HG03039 (cell line): ENCODE measurements around the gene CFAP299.
A peak's percentile ranks its signal among the peaks of the same experiment; 100 is the strongest.
"Not testable (repeated sequence)": the region's sequence is repeated elsewhere in the genome, so short reads cannot be mapped to it uniquely, and the experiment has no call there.

Experiments used
- ATAC-seq: cut with Tn5 transposase; IDR thresholded peaks from one replicate; pipeline ENCODE4 v1.9.1; 2021; ENCODE audit warnings: mild to moderate bottlenecking, moderate library complexity; ENCODE audit not compliant: unreplicated experiment

Gene CFAP299

GRCh38 chr4:80586716-80587115 lies 251.2 kb downstream of the CFAP299 start:
- no peak for ATAC-seq

DNA sequence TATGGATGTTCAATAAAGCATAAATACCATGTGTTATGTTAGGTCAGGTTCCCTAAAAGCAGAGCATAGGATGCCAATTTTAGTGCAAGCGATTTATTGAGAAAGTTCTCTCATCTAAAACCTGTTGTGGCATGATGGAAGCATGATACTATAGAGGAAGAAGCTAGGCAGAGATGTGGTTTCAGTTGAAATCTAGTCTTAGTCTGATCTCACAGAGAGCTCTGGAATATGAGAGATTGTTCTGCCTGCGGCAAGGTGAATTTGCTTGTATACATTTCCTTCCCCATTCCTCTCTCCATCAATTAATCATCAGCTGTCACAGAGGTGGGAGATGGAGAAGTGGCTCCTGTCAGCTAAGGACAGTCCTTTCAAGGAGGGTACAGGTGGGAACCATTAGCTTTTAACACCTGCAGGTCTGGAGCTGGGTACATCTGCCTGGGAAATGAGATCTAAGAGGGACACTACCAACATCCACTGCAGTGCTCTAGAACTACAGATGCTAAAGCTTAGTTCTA lies 252.4 kb downstream of the CFAP299 start:
- no peak for ATAC-seq

- ATAC-seq: peak; percentile 70
Measured at GRCh38 chr4:80592950-80593349, 257.4 kb downstream of the CFAP299 start.

GRCh38 chr4:80594701-80595100 lies 259.2 kb downstream of the CFAP299 start:
- ATAC-seq: no peak

DNA sequence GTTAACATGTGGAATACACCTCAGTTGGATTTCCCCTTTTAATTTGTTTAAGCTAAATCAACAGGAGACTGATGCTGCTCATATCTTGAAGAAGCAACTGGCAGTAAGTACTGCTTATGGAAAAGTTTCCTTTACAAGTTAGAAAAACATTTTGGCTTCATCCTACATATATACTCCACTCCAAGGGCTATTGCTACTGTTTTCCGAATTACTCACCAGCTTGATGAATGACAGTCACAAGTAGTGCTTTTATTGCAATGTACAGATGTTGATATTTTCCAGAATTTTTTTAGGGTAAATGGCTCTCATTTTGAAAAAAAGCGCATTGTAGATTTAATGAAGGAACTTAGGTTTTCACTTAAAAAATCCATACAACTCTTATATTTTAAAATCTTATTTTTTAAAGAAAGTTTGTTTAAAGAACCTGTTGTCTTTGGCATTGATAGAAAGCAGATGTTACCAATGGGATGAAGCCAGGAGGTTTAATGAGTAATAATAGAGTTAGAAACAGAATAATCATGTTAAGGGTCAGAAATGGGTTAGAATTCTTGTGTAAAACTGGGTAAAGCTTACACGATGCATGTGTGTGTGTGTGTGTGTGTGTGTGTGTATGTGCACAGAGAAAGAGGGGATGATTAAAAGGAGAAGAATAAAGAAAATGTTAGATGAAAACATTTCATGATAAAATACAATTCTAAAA lies 272.9 kb downstream of the CFAP299 start:
- no peak for ATAC-seq

DNA sequence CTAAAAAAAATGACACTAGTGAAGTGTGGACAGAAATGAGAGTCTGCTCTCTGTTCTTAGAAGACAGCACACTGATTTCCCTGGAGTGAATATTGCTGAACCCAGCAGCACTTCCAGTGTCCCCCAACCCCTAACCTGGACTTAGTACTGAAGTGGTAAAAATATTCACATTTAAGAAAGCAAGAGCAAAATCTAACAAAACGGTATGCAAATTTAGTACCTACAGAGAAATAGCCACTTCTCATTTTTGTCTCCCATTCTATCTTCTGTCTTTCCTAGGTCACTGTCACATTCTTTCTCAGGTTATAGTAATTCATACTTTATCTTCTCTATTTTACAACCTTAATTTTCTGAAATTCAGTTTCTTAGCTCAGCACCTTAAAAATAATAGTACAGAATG lies 274.7 kb downstream of the CFAP299 start:
- ATAC-seq: no peak

GRCh38 chr4:80610845-80611677 lies 275.5 kb downstream of the CFAP299 start:
- ATAC-seq: peak; percentile 86

DNA sequence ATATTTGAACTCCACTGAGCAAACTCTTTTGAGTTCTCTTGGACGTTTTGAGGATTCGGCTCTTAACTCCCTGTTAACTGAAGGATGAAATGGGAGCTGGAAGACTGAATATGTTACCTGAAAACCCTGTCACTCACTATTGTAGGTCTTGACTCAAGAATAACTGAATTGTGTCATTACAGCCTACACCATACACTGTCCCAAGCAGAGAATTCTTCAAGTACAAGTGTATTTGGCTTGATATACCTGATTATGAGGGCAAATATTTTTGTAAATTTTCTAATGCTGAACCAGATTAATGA lies 276.1 kb downstream of the CFAP299 start:
- ATAC-seq: peak; percentile 5

- ATAC-seq: no peak
Measured at GRCh38 chr4:80613470-80613869, 277.9 kb downstream of the CFAP299 start.

- ATAC-seq: no peak
Measured at GRCh38 chr4:80614319-80614718, 278.8 kb downstream of the CFAP299 start.

DNA sequence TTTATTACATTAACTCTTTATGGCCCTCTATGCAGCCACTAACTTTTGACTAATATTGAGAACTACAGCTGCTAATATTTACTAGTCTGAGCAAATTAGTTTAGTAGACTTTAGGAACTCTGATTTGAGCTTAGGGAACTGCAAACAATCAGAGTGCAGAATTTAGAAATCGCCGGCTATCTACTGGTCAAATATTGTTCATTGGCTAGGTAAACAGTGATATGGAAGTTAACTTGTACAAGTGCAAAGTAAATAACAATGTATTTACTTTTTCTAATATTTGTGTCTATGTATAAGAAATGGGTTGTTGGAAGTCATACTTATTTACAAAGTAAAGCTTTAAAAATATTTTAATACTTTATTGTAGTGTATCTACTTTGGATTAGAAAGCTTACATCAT lies 279.6 kb downstream of the CFAP299 start:
- no peak for ATAC-seq

GRCh38 chr4:80619070-80619674 lies 283.6 kb downstream of the CFAP299 start:
- no peak for ATAC-seq

DNA sequence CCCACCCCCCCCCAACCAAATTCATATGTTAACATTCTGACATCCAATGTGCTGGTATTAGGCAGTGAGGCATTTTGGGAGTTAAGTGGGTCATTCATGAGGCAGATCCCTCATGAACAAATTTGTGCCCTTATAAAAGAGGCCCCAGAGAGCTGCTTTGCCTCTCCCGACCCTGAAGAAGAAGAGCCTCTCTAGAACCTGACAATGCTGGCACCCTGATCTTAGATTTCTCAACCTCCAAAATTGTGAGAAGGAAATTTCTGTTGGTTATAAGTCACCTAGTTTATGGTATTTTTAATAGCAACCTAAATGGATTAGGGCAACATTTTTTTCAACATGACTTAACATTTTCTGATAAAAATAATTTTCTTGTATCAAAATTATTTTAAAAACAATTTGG lies 296.3 kb downstream of the CFAP299 start:
- ATAC-seq: no peak

DNA sequence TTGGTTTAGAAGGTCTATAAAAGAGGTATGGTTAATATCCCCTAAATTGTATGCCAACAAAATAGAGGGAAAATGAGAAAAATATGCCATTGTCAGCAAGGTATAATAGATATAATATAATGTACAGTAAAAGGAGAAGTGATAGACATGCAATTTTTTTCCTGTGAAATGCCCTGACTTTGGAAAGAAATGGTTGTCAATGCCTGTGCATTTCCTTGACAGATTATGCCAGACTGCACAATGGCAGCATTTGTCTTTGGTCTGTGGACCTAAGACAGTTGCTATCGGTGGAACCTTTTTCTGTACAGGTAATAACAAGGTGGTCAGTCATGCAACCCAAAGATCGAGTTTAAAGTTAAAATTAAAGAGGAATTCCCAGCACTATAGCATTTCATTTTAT lies 301.7 kb downstream of the CFAP299 start:
- ATAC-seq: no peak

DNA sequence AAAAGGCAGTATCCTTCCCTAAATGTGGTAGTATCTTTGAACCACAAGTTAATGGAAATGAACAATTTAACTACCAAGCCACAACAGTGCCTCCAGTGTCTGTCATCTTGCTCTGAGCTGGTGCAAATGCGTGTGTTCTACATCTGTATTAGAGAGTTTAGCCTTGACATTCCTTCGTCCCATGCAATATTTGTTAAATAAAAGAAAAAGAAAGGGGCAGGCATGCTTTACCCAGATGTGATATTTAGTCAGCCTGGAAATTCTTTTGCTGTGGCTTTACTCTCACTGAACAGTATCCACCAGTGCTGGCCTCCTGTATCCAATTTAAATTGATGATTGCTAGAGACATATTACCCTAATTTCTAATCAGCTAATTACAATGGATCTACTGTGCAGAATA lies 310.5 kb downstream of the CFAP299 start:
- no peak for ATAC-seq

DNA sequence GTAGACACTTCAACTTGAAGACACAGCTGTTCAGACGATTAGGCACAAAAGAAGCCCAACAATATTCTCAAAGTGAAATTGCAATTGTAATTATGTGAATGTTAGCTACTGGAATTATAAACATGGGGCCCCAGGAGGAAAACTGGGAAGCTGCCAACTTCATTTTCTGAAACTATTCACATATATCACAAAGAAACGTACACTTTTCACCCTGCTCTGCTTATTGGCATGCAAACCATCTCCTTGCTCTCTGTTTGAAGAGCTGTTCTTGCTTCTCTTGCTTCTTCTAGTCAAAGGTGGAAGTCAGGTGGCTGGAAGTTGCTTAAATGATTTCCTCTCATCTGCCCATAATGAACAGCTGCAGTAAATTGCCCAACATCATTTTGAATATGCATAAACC lies 320.1 kb downstream of the CFAP299 start:
- no peak for ATAC-seq

DNA sequence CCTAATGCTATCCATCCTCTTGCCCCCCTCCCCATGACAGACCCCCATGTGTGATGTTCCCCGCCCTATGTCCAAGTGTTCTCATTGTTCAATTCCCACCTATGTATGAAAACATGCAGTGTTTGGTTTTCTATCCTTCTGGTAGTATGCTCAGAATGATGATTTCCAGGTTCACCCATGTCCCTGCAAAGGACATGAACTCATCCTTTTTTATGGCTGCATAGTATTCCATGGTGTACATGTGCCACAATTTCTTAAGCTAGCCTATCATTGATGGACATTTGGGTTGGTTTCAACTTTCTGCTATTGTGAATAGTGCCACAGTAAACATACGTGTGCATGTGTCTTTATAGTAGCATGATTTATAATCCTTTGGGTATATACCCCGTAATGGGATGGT lies 334.6 kb downstream of the CFAP299 start:
- ATAC-seq: not testable (repeated sequence)

DNA sequence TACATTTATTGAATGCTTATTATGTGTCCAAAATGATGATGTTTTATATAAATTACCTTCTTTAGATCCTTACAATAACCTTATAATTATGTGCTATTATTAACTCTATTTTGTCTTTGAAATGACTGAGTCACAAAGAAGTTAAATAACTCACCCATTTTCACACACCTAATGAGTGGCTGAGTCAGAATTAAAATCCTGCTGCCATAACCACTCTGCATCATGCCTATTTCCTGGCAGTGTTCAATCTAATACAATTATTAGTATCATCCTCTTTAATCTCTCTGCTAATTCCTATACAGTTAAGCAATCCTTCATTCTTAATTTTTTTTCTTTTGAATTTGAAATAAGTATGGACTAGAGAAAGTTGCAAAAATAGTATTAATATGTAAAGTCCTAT lies 342.9 kb downstream of the CFAP299 start:
- no peak for ATAC-seq

DNA sequence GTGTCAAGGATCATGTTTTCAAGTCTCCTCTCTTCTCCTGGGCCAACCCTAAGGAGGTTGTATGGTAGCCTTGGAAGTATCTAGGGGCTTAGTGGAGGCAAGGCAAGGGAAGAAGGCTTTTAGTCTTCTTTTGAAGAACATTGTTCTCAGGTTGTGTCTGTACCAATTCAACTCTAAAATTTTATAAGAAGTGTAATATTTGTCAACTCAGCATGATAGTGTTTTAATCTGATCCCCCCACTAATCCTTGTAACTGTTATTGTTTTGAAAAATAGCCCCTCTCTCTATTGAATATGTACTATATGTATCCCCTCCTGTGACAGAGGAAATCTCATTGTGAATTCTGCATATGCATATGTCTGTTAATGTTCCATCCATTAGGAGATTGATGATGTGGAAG lies 345.4 kb downstream of the CFAP299 start:
- no peak for ATAC-seq

DNA sequence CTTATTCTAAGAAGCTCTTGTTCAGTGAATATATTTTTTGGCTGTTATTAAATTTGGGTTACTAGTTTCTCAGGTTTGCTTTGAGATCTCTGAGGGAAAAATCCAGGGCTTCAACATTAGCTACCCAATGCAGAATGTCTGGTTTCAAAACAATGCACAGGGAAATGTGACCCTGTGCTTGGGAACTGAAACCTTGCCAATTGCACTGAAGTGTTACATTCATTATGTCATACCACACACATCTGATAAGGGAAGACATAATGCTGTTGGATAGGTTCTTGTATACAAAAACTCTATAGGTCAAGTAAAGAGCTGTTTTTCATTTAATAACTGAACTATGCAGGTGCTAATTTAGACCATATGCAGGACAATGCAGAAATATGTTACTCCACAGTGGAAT lies 349.7 kb downstream of the CFAP299 start:
- ATAC-seq: no peak

DNA sequence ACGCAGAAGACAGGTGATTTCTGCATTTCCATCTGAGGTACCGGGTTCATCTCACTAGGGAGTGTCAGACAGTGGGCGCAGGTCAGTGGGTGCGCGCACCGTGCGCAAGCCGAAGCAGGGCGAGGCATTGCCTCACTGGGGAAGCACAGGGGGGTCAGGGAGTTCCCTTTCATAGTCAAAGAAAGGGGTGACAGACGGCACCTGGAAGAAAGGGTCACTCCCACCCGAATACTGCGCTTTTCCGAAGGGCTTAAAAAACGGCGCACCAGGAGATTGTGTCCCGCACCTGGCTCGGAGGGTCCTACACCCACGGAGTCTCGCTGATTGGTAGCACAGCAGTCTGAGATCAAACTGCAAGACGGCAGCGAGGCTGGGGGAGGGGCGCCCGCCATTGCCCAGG lies 352.2 kb downstream of the CFAP299 start:
- ATAC-seq: not testable (repeated sequence)

- no peak for ATAC-seq
Measured at GRCh38 chr4:80694171-80694570, 358.6 kb downstream of the CFAP299 start.
